Activated CD8-positive, alpha-beta memory T cell treated with anti-CD3 and anti-CD28 coated beads for 24 hours (primary cell): ENCODE measurements around the gene TWNK.
A peak's percentile ranks its signal among the peaks of the same experiment; 100 is the strongest.
"Not testable (repeated sequence)": the region's sequence is repeated elsewhere in the genome, so short reads cannot be mapped to it uniquely, and the experiment has no call there.

ENCODE experiments used
- DNase-seq: peaks from one replicate; pipeline ENCODE4 v3.0.0-alpha.2; 2020

The TWNK gene

DNA sequence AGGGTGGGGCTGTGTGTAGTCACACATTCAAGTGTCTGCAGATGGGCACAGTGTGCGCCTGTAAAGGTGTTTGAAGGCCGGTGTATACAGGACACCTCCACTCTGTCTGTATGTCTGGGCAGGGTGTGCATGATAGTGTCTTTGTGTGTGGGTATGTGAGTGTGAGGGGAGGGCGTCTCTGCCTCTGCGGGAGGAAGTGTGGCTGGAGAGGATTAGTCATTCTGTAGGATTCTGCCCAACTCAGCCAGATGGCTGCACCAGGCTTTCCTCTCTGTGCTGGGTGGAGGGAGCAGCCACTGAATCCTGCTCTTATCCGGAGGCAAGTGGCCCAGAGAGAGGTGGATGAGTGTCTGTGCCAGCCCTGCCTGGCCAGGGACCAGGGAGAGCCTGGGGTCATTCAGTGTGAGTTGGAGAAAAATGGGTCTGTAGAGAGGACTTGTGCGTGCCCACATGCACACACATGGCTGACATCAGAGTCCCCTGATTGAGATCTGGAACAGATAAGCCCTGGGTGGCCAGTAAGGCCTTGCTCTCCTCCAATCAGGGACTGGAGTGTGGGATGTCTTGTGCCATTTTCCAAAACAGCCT is 45.4 kb downstream of the TWNK start:
- DNase-seq = peak; percentile 85

DNA sequence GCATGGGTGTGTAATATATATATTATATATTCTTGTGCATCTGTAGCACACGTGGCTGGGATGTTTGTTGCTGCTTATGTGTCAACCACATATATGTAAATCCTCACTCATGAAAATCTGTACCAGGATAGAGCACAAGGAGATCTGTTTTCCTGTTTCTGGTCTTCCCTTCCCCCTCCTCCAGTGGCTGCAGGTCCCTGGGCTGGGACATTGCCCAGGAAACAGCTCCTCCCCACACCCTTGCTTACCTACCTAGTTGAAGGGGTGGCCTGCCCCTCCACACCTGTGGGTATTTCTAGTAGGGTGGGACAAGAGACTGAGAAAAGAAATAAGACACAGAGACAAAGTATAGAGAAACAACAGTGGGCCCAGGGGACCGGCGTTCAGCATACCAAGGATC is 45.9 kb downstream of the TWNK start:
- DNase-seq = no peak

DNA sequence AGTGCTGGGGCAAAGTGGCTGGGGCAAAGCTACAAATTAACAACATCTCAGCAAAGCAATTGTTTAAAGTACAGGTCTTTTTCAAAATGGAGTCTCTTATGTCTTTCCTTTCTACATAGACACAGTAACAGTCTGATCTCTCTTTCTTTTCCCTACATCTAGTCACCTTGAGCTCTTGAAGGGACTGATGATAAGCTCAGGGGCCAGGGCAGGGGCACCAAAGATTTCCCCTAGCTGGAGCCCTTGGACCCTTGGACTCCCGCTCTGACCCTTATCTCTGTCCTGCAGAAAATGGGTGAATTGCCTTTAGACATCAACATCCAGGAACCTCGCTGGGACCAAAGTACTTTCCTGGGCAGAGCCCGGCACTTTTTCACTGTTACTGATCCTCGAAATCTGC is 47.1 kb downstream of the TWNK start:
- not testable (repeated sequence) for DNase-seq

DNA sequence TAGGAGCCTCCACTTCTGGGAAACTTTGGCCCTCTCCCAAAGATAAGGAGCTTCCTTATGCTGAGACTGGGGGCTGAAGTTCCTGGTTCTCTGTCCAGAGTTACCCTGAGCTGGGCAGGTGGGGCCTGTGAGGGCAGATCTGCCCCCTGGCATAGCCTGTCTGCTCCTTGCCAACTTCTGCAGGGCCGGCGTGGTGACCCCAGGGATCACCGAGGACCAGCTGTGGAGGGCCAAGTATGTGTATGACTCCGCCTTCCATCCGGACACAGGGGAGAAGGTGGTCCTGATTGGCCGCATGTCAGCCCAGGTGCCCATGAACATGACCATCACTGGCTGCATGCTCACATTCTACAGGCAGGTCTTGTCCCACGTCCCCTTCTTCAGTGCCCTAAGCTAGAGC is 48.0 kb downstream of the TWNK start:
- no peak for DNase-seq

DNA sequence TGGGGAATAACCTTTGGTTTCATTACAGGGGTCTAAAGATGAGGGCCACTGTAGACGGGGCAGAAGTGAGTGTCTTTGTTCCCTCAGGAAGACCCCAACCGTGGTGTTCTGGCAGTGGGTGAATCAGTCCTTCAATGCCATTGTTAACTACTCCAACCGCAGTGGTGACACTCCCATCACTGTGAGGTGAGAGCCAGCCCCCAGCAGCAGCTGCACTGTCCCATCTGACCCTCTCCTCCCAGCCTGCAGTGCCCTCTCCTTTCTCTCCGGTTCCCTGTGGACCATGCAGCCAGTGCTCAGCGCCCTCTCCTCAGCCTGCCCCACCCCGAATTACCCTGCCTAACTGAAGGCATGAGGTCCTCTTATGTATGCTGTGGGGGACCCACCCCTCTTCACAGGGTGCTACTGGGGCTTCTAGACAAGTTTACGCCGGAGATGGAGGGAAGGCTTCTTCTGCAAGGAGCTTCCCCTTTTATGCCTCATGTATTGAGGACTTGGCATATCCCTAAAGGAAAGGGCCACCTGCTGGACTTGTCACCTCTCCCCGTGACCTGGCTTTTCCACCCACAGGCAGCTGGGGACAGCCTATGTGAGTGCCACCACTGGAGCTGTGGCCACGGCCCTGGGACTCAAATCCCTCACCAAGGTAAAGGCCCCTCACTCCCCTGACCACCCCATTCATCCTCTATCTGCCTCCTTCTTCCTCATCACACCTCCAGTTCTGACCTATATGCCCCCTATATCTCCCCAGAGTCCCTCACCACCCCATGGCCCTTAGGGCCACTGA is 48.8 kb downstream of the TWNK start:
- DNase-seq = no peak

DNA sequence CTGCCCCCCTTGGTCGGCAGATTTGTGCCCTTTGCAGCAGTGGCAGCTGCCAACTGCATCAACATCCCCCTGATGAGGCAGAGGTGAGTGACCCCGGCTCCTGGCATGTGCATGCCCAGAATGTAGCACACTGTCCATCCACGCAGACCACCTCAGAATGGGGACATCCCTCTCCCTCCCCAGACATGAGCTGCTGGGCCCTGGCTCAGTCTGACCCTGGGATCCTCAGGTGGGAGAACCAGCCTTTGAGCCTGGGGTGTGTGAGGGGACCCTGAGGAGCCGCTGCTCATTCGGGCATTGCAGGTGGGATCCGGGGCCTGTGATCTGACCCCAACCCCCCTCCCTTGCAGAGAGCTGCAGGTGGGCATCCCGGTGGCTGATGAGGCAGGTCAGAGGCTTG is 49.4 kb downstream of the TWNK start:
- no peak for DNase-seq

DNA sequence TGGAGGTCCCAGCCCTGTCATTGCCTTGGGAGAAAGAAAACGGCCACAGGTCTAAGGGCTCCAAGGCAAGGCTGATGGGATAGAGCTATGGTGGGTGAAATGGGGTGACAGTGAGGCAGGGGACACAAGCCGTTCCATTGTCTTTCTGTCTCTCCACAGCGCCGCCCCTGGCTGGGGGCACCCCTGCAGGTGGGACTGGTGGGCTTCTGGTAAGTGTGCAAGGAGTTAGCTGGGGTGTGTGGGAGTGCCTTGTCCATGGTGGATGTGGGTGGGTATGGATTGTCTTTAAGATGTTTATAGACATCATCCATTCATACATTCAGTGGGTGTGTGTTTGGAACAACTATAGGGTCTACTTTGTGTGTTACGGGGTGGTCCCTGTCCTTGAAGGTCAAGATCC is 51.1 kb downstream of the TWNK start:
- DNase-seq = no peak

DNA sequence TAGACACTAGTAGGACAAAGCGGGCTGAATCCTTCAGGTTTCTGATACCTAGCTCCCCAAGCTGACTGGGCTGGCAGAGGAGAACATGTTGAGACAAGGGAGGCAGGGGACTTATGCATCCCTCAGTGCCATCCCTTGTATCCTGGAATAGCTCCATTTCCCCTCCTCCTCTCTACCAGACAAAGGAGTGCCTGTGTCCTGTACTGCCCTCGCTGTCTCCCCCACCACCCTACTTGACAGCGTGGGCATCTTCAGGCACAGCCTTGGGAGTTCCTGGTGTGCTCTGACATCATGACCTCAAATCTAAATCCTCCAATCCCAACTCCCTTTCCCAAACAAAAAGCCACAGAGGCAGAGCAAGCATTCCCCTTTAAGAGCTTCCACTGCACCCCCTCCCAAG is 52.7 kb downstream of the TWNK start:
- no peak for DNase-seq

DNA sequence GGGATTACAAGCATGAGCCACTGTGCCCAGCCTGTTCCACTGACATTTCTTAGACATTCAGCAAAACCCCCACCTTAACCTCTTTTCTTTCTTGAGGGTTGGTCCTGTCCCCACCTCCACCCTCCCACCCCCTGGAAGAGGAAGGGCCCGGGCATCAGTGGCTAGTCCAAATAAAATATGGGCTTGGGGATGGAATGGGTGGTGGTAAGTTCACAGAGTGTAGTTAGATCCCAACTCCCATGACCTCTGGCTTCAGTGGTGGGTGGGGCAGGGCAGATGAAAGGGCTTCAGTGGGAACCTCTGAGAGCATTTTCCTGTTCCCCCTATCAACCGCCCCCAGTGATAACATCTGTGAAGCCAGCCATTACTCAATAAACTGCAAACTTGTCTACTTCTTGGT is 53.5 kb downstream of the TWNK start:
- no peak for DNase-seq

DNA sequence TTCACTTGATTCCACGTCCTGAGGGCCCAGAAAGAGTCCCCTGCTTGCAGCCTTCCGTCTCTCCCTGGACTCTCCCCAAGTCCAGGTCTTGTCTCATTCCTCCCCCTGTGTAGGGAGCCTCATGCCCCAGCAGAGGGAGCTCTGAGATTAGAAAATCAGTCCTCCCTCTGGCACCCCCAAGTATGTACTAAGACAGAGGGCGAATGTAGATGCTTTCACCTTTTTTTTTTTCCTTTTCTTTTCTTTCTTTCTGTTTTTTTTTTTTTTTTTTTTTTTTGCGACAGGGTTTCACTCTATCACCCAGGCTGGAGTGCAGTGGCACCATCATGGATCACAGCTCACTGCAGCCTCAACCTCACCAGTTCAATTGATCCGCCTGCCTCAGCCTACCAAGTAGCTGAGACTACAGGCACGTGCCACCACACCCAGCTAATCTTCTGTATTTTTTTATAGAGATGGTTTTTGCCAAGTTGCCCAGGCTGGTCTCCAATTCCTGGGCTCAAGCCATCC is 54.0 kb downstream of the TWNK start:
- peak; percentile 85 for DNase-seq

DNA sequence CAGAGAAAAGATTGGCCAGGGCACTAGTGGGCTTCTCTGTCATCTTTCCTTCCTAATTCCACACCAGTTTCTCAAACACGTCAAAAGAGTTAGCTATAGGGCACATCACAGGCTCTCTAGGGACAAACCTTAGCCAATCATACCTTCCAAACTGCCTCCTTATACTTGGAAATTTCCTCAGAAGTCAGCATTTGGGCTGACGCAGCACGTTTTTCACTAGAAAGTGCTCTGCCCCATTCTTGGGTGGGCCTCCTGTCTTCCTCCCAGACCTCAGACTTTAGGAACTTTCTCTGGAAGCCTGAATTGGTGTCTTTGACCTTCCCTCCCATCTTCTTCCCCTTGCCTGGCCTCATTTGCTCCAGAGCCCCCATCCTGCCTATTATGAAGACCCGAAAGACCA is 54.8 kb downstream of the TWNK start:
- DNase-seq = no peak

DNA sequence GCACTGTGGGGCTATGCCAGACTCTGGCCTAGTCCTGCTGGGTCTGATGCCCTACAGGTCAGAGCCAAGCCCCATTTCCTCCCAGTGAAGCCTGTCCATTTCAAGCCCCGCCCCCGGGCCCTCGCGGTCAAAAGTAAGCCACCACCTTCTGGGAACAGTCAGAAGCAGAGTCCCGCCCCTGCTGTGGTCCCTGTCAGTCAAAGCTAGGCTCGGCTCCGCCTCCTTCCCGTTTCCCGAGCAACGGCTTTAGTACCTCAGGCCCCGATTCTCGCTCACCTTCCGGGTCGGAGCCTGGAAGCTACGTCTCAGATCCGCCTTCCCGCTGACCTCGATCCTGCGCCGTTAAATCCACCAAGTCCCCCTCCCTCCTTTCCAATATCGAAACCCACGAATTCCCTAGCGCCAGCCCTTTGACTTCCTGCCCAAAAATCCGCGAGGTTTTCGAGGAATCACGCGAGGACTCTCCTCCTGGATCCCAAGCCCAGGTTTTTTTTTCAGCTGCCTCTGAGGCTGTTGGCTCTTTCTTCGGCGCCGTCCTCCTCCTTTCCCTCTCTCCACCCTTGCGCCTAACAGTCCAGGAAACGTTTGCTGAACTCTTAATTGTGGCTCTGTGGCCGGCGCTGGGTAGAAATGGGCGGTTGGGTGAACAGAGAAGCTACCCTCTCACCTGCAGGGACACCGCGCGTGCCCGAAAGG is 55.5 kb downstream of the TWNK start:
- peak; percentile 94 for DNase-seq

DNA sequence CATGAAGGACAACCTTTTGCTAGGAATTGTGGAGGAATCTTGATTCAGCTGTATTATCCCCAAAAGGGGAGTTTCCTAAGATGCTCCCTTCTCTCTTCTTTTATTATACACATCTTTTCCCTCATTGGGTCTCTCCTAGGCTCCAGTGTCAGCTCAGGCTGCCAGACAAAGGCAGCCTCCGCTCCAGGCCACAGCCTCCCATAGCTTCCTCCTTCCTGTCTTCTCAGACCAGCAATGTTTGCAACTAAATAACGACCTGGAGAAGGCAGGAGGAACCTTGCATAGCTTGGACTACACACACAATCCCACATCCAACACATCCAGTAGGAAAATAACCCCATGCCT is 56.0 kb downstream of the TWNK start:
- no peak for DNase-seq
